HepG2 (cell line): Measurements from ENCODE around the gene TP53I3. TPM values are rescaled to one million over a fixed set of nuclear protein-coding genes. Genes with fewer than 3 reads are reported as not detected.
A peak's percentile ranks its signal among the peaks of the same experiment; 100 is the strongest.

Source experiments
- ARNTL ChIP-seq: sonication (generic); formaldehyde crosslinking; IDR thresholded peaks from 2 replicates; pipeline ENCODE4 v1.4.0; 2020; ENCODE audit warnings: mild to moderate bottlenecking, missing genetic modification reagents
- ATF5 ChIP-seq: sonication (generic); formaldehyde crosslinking; IDR thresholded peaks from 2 replicates; pipeline ENCODE4 v1.4.0; 2020; ENCODE audit warnings: mild to moderate bottlenecking, low read depth, missing genetic modification reagents
- ATF7-NPFF ChIP-seq: sonication (generic); formaldehyde crosslinking; IDR thresholded peaks from 2 replicates; pipeline ENCODE4 v1.8.1; 2023; ENCODE audit warnings: mild to moderate bottlenecking, low read depth, missing genetic modification reagents, moderate library complexity
- CEBPB ChIP-seq: IDR thresholded peaks from 2 replicates; pipeline ENCODE4 v1.6.1; 2011; ENCODE audit warnings: low read depth, low read length, improper control_type of control experiment, borderline replicate concordance
- CHD4 ChIP-seq: fragments of 200-600 bp; sonication (generic); IDR thresholded peaks from 2 replicates; pipeline ENCODE4 v1.7.0; 2017; ENCODE audit warnings: mild to moderate bottlenecking, low read length, borderline replicate concordance
- ETS1 ChIP-seq: sonication (generic); formaldehyde crosslinking; IDR thresholded peaks from 2 replicates; pipeline ENCODE4 v1.4.0; 2020; ENCODE audit warnings: missing genetic modification reagents
- ETV5 ChIP-seq: IDR thresholded peaks from 2 replicates; pipeline ENCODE4 v1.6.1; 2018; ENCODE audit warnings: missing biosample characterization, missing genetic modification reagents, inconsistent platforms, borderline replicate concordance
- HNF4G ChIP-seq, 2 experiments: sonication (generic) in 1 of 2; formaldehyde crosslinking in 1 of 2; IDR thresholded peaks; 2 replicates each; pipeline versions ENCODE4 v1.4.0 to v1.6.1; 2011 to 2020; ENCODE audit warnings: borderline replicate concordance in 2 of 2, low read depth in 2 of 2, mild to moderate bottlenecking in 2 of 2, low read length in 1 of 2, missing genetic modification reagents in 1 of 2, moderate library complexity in 1 of 2
- HNRNPUL1 ChIP-seq: fragments of 200-400 bp; formaldehyde crosslinking; IDR thresholded peaks from 2 replicates; pipeline ENCODE4 v1.6.1; 2017; ENCODE audit warnings: low read depth, mild to moderate bottlenecking, low read length, moderate library complexity
- KLF13 ChIP-seq: sonication (generic); formaldehyde crosslinking; IDR thresholded peaks from 2 replicates; pipeline ENCODE4 v1.4.0; 2020; ENCODE audit warnings: mild to moderate bottlenecking, missing genetic modification reagents
- NFE2L2 ChIP-seq: fragments of 150-350 bp; IDR thresholded peaks from 2 replicates; pipeline ENCODE4 v1.6.1; 2014; ENCODE audit warnings: low read length
- POGZ ChIP-seq: sonication (generic); formaldehyde crosslinking; IDR thresholded peaks from 2 replicates; pipeline ENCODE4 v1.4.0; 2020; ENCODE audit warnings: mild to moderate bottlenecking, missing genetic modification reagents
- POLR2G ChIP-seq: fragments of 200-400 bp; formaldehyde crosslinking; IDR thresholded peaks from 2 replicates; pipeline ENCODE4 v1.6.1; 2018; ENCODE audit warnings: mild to moderate bottlenecking, low read depth, low read length, moderate library complexity
- PREB ChIP-seq: sonication (generic); formaldehyde crosslinking; IDR thresholded peaks from 2 replicates; pipeline ENCODE4 v1.4.0; 2020; ENCODE audit warnings: missing genetic modification reagents
- RBM22 ChIP-seq: fragments of 200-400 bp; formaldehyde crosslinking; optimal IDR thresholded peaks from 2 replicates; pipeline ENCODE3; 2017; ENCODE audit warnings: mild to moderate bottlenecking, low read length, moderate library complexity
- TBX3 ChIP-seq: fragments of 450-650 bp; IDR thresholded peaks from 2 replicates; pipeline ENCODE4 v1.6.1; 2017; ENCODE audit warnings: antibody characterized with exemption, mild to moderate bottlenecking, inconsistent platforms, borderline replicate concordance
- TGIF2 ChIP-seq: IDR thresholded peaks from 2 replicates; pipeline ENCODE4 v1.6.1; 2016; ENCODE audit warnings: control low read depth, missing compliant biosample characterization
- U2AF2 ChIP-seq: fragments of 200-400 bp; formaldehyde crosslinking; IDR thresholded peaks from 2 replicates; pipeline ENCODE4 v1.6.1; 2017; ENCODE audit warnings: low read depth, mild to moderate bottlenecking, low read length
- ZKSCAN8 ChIP-seq: IDR thresholded peaks from 2 replicates; pipeline ENCODE4 v1.6.1; 2016; ENCODE audit warnings: borderline replicate concordance, missing genetic modification reagents, missing compliant biosample characterization
- ZNF124 ChIP-seq: sonication (generic); formaldehyde crosslinking; IDR thresholded peaks from 2 replicates; pipeline ENCODE4 v1.4.0; 2020; ENCODE audit warnings: missing genetic modification reagents
- ZNF234 ChIP-seq: sonication (generic); formaldehyde crosslinking; conservative IDR thresholded peaks from 2 replicates; pipeline ENCODE4 v1.5.1; 2020; ENCODE audit warnings: mild to moderate bottlenecking, missing genetic modification reagents
- ZNF256 ChIP-seq: sonication (generic); formaldehyde crosslinking; conservative IDR thresholded peaks from 2 replicates; pipeline ENCODE4 v1.4.0; 2020; ENCODE audit warnings: missing genetic modification reagents
- ZNF672 ChIP-seq: sonication (generic); formaldehyde crosslinking; IDR thresholded peaks from 2 replicates; pipeline ENCODE4 v1.8.1; 2022; ENCODE audit warnings: missing genetic modification reagents
- ZSCAN12 ChIP-seq: sonication (generic); formaldehyde crosslinking; IDR thresholded peaks from 2 replicates; pipeline ENCODE4 v1.9.0; 2021; ENCODE audit warnings: mild to moderate bottlenecking, missing genetic modification reagents
- polyA plus RNA-seq, 8 experiments: library from polyadenylated mRNA; depleted of rRNA in 3 of 8; stranded (reverse) in 7 of 8; unstranded in 1 of 8; fragments of >200 nt; fragmentation: Illumina TruSeq in 4 of 8; extraction: Trizol in 4 of 8; gene quantifications; 2 replicates each; pipeline versions ENCODE4 v1.2.1 to v1.2.3, GENCODE V29; 2011 to 2016; ENCODE audit warnings: low read depth in 4 of 8, missing spikeins in 1 of 8, mixed read lengths in 1 of 8; ENCODE audit not compliant: insufficient read depth in 1 of 8
- total RNA-seq, 5 experiments: library from RNA; depleted of rRNA; stranded (reverse); fragments of >200 nt; fragmentation: Illumina TruSeq; extraction: Trizol; gene quantifications; 2 replicates each; pipeline ENCODE4 v1.2.3, GENCODE V29; 2016; ENCODE audit warnings: low read depth in 1 of 5

Gene TP53I3
- total and polyA plus RNA-seq, 2 of the 13 experiments (the other 11 are each of a cell fraction or from before 2014, with no cell fraction given), result 25.0 to 44.1 TPM

GRCh38 chr2:24075915-24076848 lies 8.5 kb downstream of the TP53I3 start, which contains the start of gene SF3B6 (continued):
- TF ChIP-seq HNRNPUL1 (no peak), ETS1 (CRISPR knock-in tag) (no peak), ARNTL (CRISPR knock-in tag) (peak; percentile 84), ZNF672 (CRISPR knock-in tag) (no peak), POLR2G (peak; percentile 99), CHD4 (no peak), ATF5 (CRISPR knock-in tag) (no peak), KLF13 (CRISPR knock-in tag) (no peak), RBM22 (peak; percentile 96), HNF4G (IDR thresholded peaks at IDR 0.05; ENCODE audit: borderline replicate concordance, low read depth, low read length) (peak; percentile 64; the same call in 1 of the 2 replicates), HNF4G (CRISPR knock-in tag; IDR thresholded peaks at IDR 0.05; ENCODE audit: borderline replicate concordance, low read depth) (peak; percentile 90), TGIF2 (peak; percentile 96), POGZ (CRISPR knock-in tag) (peak; percentile 99), ZNF256 (CRISPR knock-in tag) (peak; percentile 71), CEBPB (no peak), ETV5 (CRISPR knock-in tag) (peak; percentile 99), ATF7-NPFF (CRISPR knock-in tag) (peak; percentile 92), PREB (CRISPR knock-in tag) (no peak), NFE2L2 (no peak), U2AF2 (peak; percentile 90; the same call in 1 of the 2 replicates), ZSCAN12 (no peak), ZNF124 (CRISPR knock-in tag) (peak; percentile 88; the same call in 1 of the 2 replicates), ZNF234 (no peak), TBX3 (peak; percentile 53; the same call in 1 of the 2 replicates), ZKSCAN8 (no peak)
- TF ChIP-seq, all 625 proteins: peak for 416
